GM12865 (cell line): ENCODE data around the gene RPP25.

Source experiments
- DNase-seq: peaks from one replicate; pipeline ENCODE4 v3.0.0; 2010; ENCODE audit warnings: low read depth
- H3K4me3 ChIP-seq: 2 replicates; pipeline ENCODE4 v1.5.1; 2011; ENCODE audit warnings: mild to moderate bottlenecking, low read depth, low read length, control low read depth
- TF ChIP-seq, protein P1 (sequence below): IDR thresholded peaks from 2 replicates; pipeline ENCODE4 v1.5.1; 2011; ENCODE audit warnings: low read length, control low read depth, low read depth, inconsistent platforms; ENCODE audit not compliant: insufficient read depth; ENCODE audit errors: missing control alignments

RPP25 gene

GRCh38 chr15:74995182-74995778 lies 38.7 kb upstream of the RPP25 start, which contains the start of gene SCAMP5:
SCAMP5 (plus strand) TSS chr15:74995563; CDS start chr15:75011840, 16,277 bp downstream.
- DNase-seq, result peak; percentile 97
- TF ChIP-seq, protein P1, sequence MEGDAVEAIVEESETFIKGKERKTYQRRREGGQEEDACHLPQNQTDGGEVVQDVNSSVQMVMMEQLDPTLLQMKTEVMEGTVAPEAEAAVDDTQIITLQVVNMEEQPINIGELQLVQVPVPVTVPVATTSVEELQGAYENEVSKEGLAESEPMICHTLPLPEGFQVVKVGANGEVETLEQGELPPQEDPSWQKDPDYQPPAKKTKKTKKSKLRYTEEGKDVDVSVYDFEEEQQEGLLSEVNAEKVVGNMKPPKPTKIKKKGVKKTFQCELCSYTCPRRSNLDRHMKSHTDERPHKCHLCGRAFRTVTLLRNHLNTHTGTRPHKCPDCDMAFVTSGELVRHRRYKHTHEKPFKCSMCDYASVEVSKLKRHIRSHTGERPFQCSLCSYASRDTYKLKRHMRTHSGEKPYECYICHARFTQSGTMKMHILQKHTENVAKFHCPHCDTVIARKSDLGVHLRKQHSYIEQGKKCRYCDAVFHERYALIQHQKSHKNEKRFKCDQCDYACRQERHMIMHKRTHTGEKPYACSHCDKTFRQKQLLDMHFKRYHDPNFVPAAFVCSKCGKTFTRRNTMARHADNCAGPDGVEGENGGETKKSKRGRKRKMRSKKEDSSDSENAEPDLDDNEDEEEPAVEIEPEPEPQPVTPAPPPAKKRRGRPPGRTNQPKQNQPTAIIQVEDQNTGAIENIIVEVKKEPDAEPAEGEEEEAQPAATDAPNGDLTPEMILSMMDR, result no peak
- peak within 1 kb of the TSS; percentile 70 for H3K4me3 ChIP-seq

GRCh38 chr15:74994685-74995084 lies 38.1 kb upstream of the RPP25 start:
- no peak for DNase-seq
- no peak overlapping the region for H3K4me3 ChIP-seq
- TF ChIP-seq, protein P1, result no peak

- H3K4me3 ChIP-seq, result no peak overlapping the region
- TF ChIP-seq, protein P1, result no peak
- DNase-seq, result no peak
These were observed 37.7 kb upstream of the RPP25 start for GRCh38 chr15:74994236-74994635.

GRCh38 chr15:74992619-74993018 lies 36.0 kb upstream of the RPP25 start:
- TF ChIP-seq, protein P1, result no peak
- DNase-seq, result no peak
- no peak overlapping the region for H3K4me3 ChIP-seq

GRCh38 chr15:74989527-74989926 lies 33.0 kb upstream of the RPP25 start:
- DNase-seq, result no peak
- TF ChIP-seq, protein P1, result no peak
- no peak overlapping the region for H3K4me3 ChIP-seq

GRCh38 chr15:74988007-74988800 lies 31.6 kb upstream of the RPP25 start:
- peak; percentile 65 for DNase-seq
- no peak overlapping the region for H3K4me3 ChIP-seq
- TF ChIP-seq, protein P1, result peak; percentile 54
